Measurements from ENCODE around the gene BAIAP2L1.

Gene BAIAP2L1

GRCh38 chr7:98280791-98281756, 119.8 kb downstream of the BAIAP2L1 start, which contains the start of gene BRI3 (continued):
- TF ChIP-seq ZBTB26 (tag by site-specific recombination; optimal IDR thresholded peaks at IDR 0.05) = peak; percentile 26
- no peak for TF ChIP-seq ZNF776 (tag by site-specific recombination; IDR thresholded peaks at IDR 0.05; ENCODE audit: borderline replicate concordance)
- peak; percentile 29; the same call in 1 of the 2 replicates for TF ChIP-seq ZBTB20 (tag by site-specific recombination; IDR thresholded peaks at IDR 0.05)
- TF ChIP-seq ZNF426 (tag by site-specific recombination; IDR thresholded peaks at IDR 0.05) = no peak
- TF ChIP-seq SP3 (tag by site-specific recombination; IDR thresholded peaks at IDR 0.05) = peak; percentile 63; the same call in 1 of the 2 replicates
- TF ChIP-seq YY2 (tag by site-specific recombination; IDR thresholded peaks at IDR 0.05) = no peak
- no peak for TF ChIP-seq ZNF529 (tag by site-specific recombination; IDR thresholded peaks at IDR 0.05; ENCODE audit: insufficient replicate concordance)
- TF ChIP-seq ZBTB8A (tag by site-specific recombination; IDR thresholded peaks at IDR 0.05) = peak; percentile 47
- no peak for TF ChIP-seq ZNF596 (tag by site-specific recombination; IDR thresholded peaks at IDR 0.05)
- TF ChIP-seq ZNF404 (tag by site-specific recombination; IDR thresholded peaks at IDR 0.05) = no peak
- TF ChIP-seq ZNF155 (tag by site-specific recombination; IDR thresholded peaks at IDR 0.05) = no peak
- TF ChIP-seq ZNF214 (tag by site-specific recombination; IDR thresholded peaks at IDR 0.05; ENCODE audit: borderline replicate concordance) = no peak
- TF ChIP-seq HOXC10 (CRISPR knock-in tag; IDR thresholded peaks at IDR 0.05) = no peak

- no peaks in the 10 kb centered on the region for H3K9me3 ChIP-seq (ENCODE audit: control insufficient read depth, insufficient read depth, low read depth, low read length)
- POLR2A ChIA-PET = interaction anchor here (1.4 kb wide), 1 partner anchor 121 kb away, joined by 3 read pairs; the partner anchor contains the start of gene BAIAP2L1
- CTCF ChIA-PET = no interaction called here
- H3K4me1 ChIP-seq (ENCODE audit: control insufficient read depth, insufficient read depth, low read length) = peaks cover 12% of the 10 kb centered on the region
- peaks cover 0 to 21% of the 10 kb centered on the region in 2 experiments; a peak in 2 of 3 replicates for H3K36me3 ChIP-seq (ENCODE audit: control insufficient read depth in 2 of 2, insufficient read depth in 1 of 2, low read length in 2 of 2)
- no peak overlapping the region for H3K4me3 ChIP-seq (ENCODE audit: low read depth, low read length)
- no peak overlapping the region for H3K27ac ChIP-seq (ENCODE audit: extremely low read depth, low read depth, low read length)
- TF ChIP-seq ZNF580 (tag by site-specific recombination; IDR thresholded peaks at IDR 0.05) (no peak), ZNF18 (tag by site-specific recombination; IDR thresholded peaks at IDR 0.05) (no peak), ZNF362 (tag by site-specific recombination; IDR thresholded peaks at IDR 0.05) (no peak), FEZF1 (tag by site-specific recombination; IDR thresholded peaks at IDR 0.05) (no peak), GLIS2 (tag by site-specific recombination; IDR thresholded peaks at IDR 0.05) (no peak), SP3 (tag by site-specific recombination; IDR thresholded peaks at IDR 0.05) (no peak), ZNF266 (tag by site-specific recombination; IDR thresholded peaks at IDR 0.05; ENCODE audit: low read depth) (no peak), ZNF280C (tag by site-specific recombination; IDR thresholded peaks at IDR 0.05) (no peak), ZNF513 (tag by site-specific recombination; IDR thresholded peaks at IDR 0.05) (no peak), CTCF (tag by site-specific recombination; IDR thresholded peaks at IDR 0.05) (no peak), ZNF132 (tag by site-specific recombination; IDR thresholded peaks at IDR 0.05; ENCODE audit: borderline replicate concordance) (no peak), ZNF292 (tag by site-specific recombination; IDR thresholded peaks at IDR 0.05; ENCODE audit: borderline replicate concordance, low read depth) (no peak), ZNF707 (tag by site-specific recombination; IDR thresholded peaks at IDR 0.05) (no peak), ZNF610 (tag by site-specific recombination; IDR thresholded peaks at IDR 0.05; ENCODE audit: borderline replicate concordance) (no peak)
Observed at GRCh38 chr7:98280296-98280695, 120.6 kb downstream of the BAIAP2L1 start.
